Measurements from ENCODE around the gene TERF2IP. TPM values are rescaled to one million over a fixed set of nuclear protein-coding genes. Genes with fewer than 3 reads are reported as not detected.

TERF2IP gene
- 38.3 to 45.0 TPM (median 43.5 TPM) in 5 replicates for total RNA-seq (2022; extraction: Qiagen RNA extraction; ENCODE audit: low read depth)

GRCh38 chr16:75647492-75648264 is at the start of gene TERF2IP, which contains the start of gene KARS1:
Gene TERF2IP (plus strand): TSS chr16:75647773. CDS start chr16:75647883, 110 bp downstream.
Gene KARS1 (minus strand): TSS chr16:75647665. CDS start chr16:75647639, 26 bp downstream.

DNA sequence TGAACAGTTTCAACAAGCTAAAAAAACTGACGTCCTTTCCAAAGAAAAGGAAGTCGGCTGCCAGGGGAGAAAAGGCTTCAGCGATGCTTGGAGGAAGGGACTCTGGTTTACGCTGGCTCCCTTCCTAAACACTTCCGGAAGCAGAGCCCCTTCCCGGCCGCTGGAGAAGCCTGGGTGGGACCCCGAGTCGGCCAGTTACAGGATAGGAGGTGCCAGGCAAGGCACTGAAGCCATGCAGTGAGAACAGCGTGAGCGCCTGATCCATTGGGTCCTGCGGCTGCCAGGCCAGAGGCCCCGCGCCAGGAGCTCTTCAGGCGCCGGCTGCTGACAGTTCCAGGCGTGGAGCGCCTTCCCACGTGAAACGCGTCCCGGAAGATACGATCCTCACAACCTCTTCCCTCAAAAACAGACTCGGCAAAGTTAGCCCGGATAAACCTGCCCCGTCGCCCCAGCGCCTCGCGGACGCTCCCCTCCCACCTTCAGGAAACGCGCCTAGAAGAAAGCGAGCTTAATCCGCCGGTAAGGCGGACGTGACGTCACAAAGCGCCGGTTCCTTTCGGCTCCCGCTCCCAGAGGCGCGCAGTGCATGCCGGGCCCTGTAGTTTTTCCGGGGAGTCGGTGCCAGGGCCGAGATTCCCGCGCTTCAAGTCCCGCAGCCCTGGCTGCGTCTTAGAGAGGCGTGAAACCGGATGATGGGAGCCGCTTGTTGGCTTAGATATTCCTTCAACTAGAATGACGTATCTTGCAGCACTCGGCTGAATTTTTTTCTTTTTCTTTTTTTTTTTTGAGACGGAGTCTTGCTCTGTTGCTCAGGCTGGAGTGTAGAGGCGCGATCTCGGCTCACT is 24.6 kb upstream of the TERF2IP start, which contains the start of gene ADAT1:
Gene ADAT1, minus strand, starts transcription at position 521 of the 845 bp plus-strand sequence. CDS start 2,482 bp downstream, outside the sequence.

GRCh38 chr16:75676909-75677308 is 29.3 kb downstream of the TERF2IP start, which contains the start of gene CPHXL2:
Gene CPHXL2 (minus strand): TSS chr16:75677009. CDS start chr16:75676999, 10 bp downstream.

GRCh38 chr16:75701361-75701760 is 53.8 kb downstream of the TERF2IP start, which contains the start of gene DUXB:
Gene DUXB (minus strand): TSS chr16:75701461. CDS start chr16:75701418, 43 bp downstream.

Other genes starting within 250 kb of the TERF2IP start
- 62.8 to 66.9 TPM (median 66.4 TPM) in 5 replicates for gene CFDP1, start 214.3 kb upstream of the TERF2IP start, total RNA-seq (2022; extraction: Qiagen RNA extraction; ENCODE audit: low read depth)
- 13.7 to 17.2 TPM (median 15.9 TPM) in 5 replicates for gene TMEM170A, start 183.1 kb upstream of the TERF2IP start, total RNA-seq (2022; extraction: Qiagen RNA extraction; ENCODE audit: low read depth)
- gene CHST6, start 152.3 kb upstream of the TERF2IP start, total RNA-seq (2022; extraction: Qiagen RNA extraction; ENCODE audit: low read depth) = 0.18 to 0.34 TPM (median 0.23 TPM) in 5 replicates
- gene CHST5, start 111.7 kb upstream of the TERF2IP start, total RNA-seq (2022; extraction: Qiagen RNA extraction; ENCODE audit: low read depth) = 0.05 to 0.10 TPM in 2 of 5 replicates, not detected in the others
- gene TMEM231, start 91.5 kb upstream of the TERF2IP start, total RNA-seq (2022; extraction: Qiagen RNA extraction; ENCODE audit: low read depth) = 6.6 to 10.3 TPM (median 8.9 TPM) in 5 replicates
- gene GABARAPL2, start 81.4 kb upstream of the TERF2IP start, total RNA-seq (2022; extraction: Qiagen RNA extraction; ENCODE audit: low read depth) = 89.9 to 92.1 TPM (median 91.5 TPM) in 5 replicates
- 28.4 to 39.3 TPM (median 37.0 TPM) in 5 replicates for gene ADAT1, start 24.5 kb upstream of the TERF2IP start, total RNA-seq (2022; extraction: Qiagen RNA extraction; ENCODE audit: low read depth)
- gene KARS1, start 108 bp upstream of the TERF2IP start, total RNA-seq (2022; extraction: Qiagen RNA extraction; ENCODE audit: low read depth) = 162 to 181 TPM (median 168 TPM) in 5 replicates
- not detected in 5 replicates for gene CPHXL2, start 29.2 kb downstream of the TERF2IP start, total RNA-seq (2022; extraction: Qiagen RNA extraction; ENCODE audit: low read depth)
- not detected in 5 replicates for gene DUXB, start 53.7 kb downstream of the TERF2IP start, total RNA-seq (2022; extraction: Qiagen RNA extraction; ENCODE audit: low read depth)
- not detected in 5 replicates for gene CPHXL, start 78.7 kb downstream of the TERF2IP start, total RNA-seq (2022; extraction: Qiagen RNA extraction; ENCODE audit: low read depth)